ENCODE results near the gene EEF1AKMT1. TPM values are rescaled to one million over a fixed set of nuclear protein-coding genes. Genes with fewer than 3 reads are reported as not detected.

EEF1AKMT1 gene, protein sequence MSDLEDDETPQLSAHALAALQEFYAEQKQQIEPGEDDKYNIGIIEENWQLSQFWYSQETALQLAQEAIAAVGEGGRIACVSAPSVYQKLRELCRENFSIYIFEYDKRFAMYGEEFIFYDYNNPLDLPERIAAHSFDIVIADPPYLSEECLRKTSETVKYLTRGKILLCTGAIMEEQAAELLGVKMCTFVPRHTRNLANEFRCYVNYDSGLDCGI
- 31.7 TPM for polyA plus RNA-seq (2012; ENCODE audit: insufficient read depth, insufficient read length)

- peak; percentile 90 for DNase-seq (ENCODE audit: low read depth, low spot score)
These were observed at the start of gene EEF1AKMT1 for GRCh38 chr13:20773194-20774080. TSS of gene EEF1AKMT1 (minus strand) at chr13:20773961. CDS start at chr13:20757598, 16,363 bp downstream.

GRCh38 chr13:20823071-20823470 is 49.3 kb upstream of the EEF1AKMT1 start:
- H3K4me3 ChIP-seq (ENCODE audit: low read length): no peak overlapping the region
- no peak for DNase-seq (ENCODE audit: low read depth, low spot score)

More at GRCh38 chr13:20773194-20774080, at the start of gene EEF1AKMT1:
- H3K4me3 ChIP-seq (ENCODE audit: low read length): peak within 1 kb of the TSS; percentile 68

GRCh38 chr13:20822406-20822805 is 48.6 kb upstream of the EEF1AKMT1 start:
- no peak for DNase-seq (ENCODE audit: low read depth, low spot score)
- no peak overlapping the region for H3K4me3 ChIP-seq (ENCODE audit: low read length)

DNA sequence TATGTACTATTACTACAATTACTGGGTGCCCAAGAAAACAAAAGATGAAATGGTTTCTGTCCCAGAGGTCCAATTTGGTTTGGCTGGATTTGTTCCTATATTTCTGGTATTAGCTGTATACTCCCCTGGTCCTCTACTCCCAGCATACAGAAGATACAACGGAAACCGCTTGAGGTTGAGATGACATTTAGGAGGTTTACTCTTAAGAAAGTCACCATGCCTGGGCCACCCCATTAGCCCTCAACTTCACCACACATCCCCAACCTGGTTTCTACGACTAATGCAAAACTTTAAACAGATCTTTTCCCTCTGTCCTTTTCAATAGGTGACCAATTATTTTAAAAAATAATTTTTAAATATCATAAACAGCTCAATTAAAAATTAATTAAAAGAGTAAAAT is 46.0 kb upstream of the EEF1AKMT1 start:
- DNase-seq (ENCODE audit: low read depth, low spot score): no peak

DNA sequence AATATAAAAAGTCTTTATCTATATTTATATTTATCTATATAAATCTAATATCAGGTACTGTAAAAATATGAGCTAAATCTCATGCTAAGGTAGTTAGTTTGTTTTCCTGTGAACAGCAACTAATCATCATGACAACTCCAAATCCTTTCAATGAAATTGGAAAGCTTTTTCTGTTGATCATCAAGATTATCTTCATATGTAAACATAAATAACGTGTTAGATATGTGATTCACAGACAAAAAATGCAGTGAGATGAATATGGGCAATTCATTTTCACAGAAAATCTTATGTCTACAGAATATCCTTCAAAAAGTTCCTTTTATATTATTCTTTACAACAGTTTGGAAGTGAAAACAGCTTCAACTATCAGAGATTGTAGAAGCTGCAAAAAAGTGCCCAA is 41.7 kb upstream of the EEF1AKMT1 start:
- no peak overlapping the region for H3K4me3 ChIP-seq (ENCODE audit: low read length)
- no peak for DNase-seq (ENCODE audit: low read depth, low spot score)

More for the DNA sequence above, 46.0 kb upstream of the EEF1AKMT1 start:
- no peak overlapping the region for H3K4me3 ChIP-seq (ENCODE audit: low read length)

GRCh38 chr13:20814224-20814910 is 40.6 kb upstream of the EEF1AKMT1 start:
- DNase-seq (ENCODE audit: low read depth, low spot score): no peak
- H3K4me3 ChIP-seq (ENCODE audit: low read length): no peak overlapping the region

DNA sequence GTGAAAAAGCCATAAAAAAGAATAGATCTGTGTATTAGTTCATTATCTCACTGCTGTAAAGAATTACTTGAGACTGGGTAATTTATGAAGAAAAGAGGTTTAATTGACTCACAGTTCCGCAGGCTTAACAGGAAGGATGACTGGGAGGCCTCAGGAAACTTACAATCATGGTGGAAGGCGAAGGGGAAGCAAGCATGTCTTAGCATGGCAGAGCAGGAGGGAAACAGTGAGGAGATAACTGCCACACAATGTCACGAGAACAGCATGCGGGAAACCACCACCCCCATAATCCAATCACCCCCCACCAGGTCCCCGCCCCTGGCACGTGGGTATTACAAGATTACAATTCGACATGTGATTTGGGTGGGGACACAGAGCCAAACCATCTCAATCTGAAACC is 39.1 kb upstream of the EEF1AKMT1 start:
- DNase-seq (ENCODE audit: low read depth, low spot score): no peak
- H3K4me3 ChIP-seq (ENCODE audit: low read length): no peak overlapping the region

DNA sequence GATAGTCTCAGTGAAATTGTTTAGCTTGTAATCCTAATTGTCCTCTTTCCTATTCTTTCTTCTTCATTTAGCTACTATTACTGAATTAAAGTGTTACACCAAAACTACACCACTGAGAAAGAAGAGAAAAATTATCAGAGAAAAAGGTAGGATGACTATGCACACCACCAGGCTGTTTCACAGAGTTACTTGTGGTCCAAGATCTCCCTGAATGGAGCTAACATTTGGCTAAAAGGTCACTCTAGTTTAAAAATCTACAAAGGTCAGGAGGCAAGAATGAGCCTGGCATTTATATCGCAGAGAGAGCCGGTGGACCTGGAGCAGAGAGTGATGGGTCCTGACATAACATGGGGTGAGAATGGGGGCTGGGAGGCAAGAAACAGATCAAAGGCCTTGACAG is 37.0 kb upstream of the EEF1AKMT1 start:
- no peak overlapping the region for H3K4me3 ChIP-seq (ENCODE audit: low read length)
- DNase-seq (ENCODE audit: low read depth, low spot score): no peak

GRCh38 chr13:20808874-20809273 is 35.1 kb upstream of the EEF1AKMT1 start:
- no peak overlapping the region for H3K4me3 ChIP-seq (ENCODE audit: low read length)
- no peak for DNase-seq (ENCODE audit: low read depth, low spot score)

DNA sequence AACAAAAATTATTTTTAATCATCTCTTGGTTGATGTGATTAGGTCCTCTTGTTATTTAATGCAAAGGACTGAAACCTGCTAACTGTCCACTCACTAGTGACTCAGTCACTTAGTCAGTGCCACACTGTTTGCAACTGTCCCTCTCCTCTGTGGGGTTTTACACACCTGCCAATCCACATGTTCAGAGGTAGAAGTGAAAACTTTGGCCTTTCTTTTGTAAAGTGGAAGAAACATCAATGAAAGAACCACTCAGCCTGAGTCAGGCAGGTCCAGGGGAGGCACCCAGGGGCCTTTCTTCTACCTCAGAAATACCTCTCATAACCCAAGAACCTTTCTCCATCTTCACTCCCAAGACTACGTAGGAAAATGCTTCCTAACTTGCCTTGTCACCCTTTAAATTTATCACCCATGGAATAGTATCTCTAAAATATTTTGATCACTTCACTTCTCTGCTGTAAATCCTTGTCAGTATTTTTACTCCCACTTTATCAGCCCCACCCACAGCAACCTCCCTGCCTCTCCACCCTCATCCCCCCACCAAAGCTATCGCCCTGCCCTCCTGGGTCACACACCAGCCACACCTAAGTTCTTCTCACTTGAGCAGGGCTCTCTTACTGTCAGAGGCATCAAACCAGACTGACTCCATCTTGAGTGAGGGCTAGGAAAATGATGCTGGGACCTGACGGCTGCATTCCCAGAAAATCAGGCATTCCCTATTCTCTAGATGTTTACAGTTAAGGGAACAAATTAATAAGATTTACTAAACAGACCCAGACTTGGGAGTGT is 29.6 kb upstream of the EEF1AKMT1 start:
- H3K4me3 ChIP-seq (ENCODE audit: low read length): no peak overlapping the region
- no peak for DNase-seq (ENCODE audit: low read depth, low spot score)

GRCh38 chr13:20801707-20802106 is 27.9 kb upstream of the EEF1AKMT1 start:
- DNase-seq (ENCODE audit: low read depth, low spot score): no peak
- no peak overlapping the region for H3K4me3 ChIP-seq (ENCODE audit: low read length)

DNA sequence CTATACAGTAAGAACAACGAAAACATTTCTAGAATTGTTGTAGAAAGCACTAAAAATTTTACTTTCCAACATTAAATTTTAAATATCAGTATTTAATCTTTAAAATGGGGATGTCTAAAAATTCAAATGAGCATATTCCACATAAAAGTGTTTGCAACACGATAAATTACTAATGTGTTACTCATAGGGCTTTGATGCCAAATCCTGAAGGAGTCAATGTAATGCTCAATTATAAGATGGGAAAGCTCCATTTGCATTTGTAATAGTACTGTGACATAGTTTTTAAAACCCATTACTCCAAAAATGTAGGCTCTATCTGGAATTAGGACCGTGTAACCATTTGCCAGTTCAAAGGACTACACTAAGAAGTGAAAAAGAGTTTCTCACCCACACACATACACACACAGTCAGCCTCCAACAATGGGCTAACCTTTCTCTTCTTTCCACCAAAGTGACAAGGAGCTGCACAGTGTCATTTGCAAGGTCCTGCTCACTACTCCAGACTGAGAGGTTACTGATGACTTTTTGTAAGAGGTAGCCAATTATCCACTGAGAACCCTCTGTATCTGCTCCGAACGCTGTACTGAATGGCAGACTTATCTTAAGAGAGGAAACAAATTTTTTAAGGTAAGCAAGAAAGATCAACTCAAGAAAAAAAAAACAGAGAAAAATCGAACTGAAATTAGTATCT is 26.1 kb upstream of the EEF1AKMT1 start:
- no peak for DNase-seq (ENCODE audit: low read depth, low spot score)
- no peak overlapping the region for H3K4me3 ChIP-seq (ENCODE audit: low read length)

- DNase-seq (ENCODE audit: low read depth, low spot score): no peak
- H3K4me3 ChIP-seq (ENCODE audit: low read length): no peak overlapping the region
These were observed 24.3 kb upstream of the EEF1AKMT1 start for GRCh38 chr13:20798027-20798426.

- no peak for DNase-seq (ENCODE audit: low read depth, low spot score)
These were observed 23.2 kb upstream of the EEF1AKMT1 start for GRCh38 chr13:20796791-20797508.

DNA sequence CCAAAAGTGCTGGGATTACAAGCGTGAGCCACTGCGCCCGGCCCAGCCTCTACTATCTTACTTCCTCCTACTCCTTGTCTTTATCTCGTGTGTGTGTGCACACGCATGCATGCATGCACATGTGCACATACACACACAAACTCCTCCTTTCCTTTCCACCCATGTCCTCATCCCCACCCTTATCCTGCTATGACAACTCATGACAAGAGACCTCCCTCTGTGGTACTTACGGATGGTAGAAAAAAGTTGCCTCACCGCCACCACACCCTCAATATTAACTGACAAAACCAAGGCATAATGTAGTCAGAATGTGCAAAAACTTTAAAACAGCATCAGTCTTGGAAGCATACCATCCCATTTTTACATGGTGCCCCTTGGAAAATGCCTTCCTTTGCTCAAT is 15.9 kb upstream of the EEF1AKMT1 start:
- no peak for DNase-seq (ENCODE audit: low read depth, low spot score)
- no peak overlapping the region for H3K4me3 ChIP-seq (ENCODE audit: low read length)

More at GRCh38 chr13:20796791-20797508, 23.2 kb upstream of the EEF1AKMT1 start:
- no peak overlapping the region for H3K4me3 ChIP-seq (ENCODE audit: low read length)

DNA sequence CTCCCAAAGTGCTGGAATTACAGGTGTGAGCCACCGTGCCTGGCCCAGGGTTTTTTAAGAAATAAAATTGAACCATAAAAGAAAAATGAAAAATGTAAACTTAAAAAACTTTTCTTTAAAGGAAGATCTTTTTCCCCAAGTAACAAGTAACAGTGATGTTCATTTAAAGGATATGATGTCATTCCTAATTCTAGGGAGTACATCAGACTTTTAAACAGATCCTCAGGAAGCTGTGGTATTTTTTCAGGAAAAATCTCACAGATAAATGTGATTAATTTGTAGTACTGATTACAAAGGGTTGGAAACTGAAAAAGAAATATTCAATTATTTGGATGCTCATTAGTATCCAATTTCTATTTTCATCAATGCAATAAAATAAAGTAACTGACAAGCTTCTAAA is 14.6 kb upstream of the EEF1AKMT1 start:
- no peak overlapping the region for H3K4me3 ChIP-seq (ENCODE audit: low read length)
- no peak for DNase-seq (ENCODE audit: low read depth, low spot score)

- no peak overlapping the region for H3K4me3 ChIP-seq (ENCODE audit: low read length)
- no peak for DNase-seq (ENCODE audit: low read depth, low spot score)
These were observed 13.4 kb upstream of the EEF1AKMT1 start for GRCh38 chr13:20787180-20787579.
